GM10266 (cell line): Measurements from ENCODE around the gene MAGI3.
A peak's percentile ranks its signal among the peaks of the same experiment; 100 is the strongest.

Source experiments
- DNase-seq: peaks from one replicate; pipeline ENCODE4 v3.0.0; 2012; ENCODE audit errors: extremely low spot score
- CTCF ChIP-seq: IDR thresholded peaks from 2 replicates; pipeline ENCODE4 v1.5.1; 2012; ENCODE audit warnings: mild to moderate bottlenecking, low read depth; ENCODE audit not compliant: control insufficient read depth, insufficient read depth; ENCODE audit errors: missing control alignments

Gene MAGI3

GRCh38 chr1:113390871-113391648 lies 745 bp downstream of the MAGI3 start:
- peak; percentile 35 for DNase-seq
- no peak for TF ChIP-seq CTCF

- no peak for DNase-seq
- TF ChIP-seq CTCF = no peak
These were observed 1.4 kb downstream of the MAGI3 start for GRCh38 chr1:113391649-113392271.

GRCh38 chr1:113392541-113393128 lies 2.3 kb downstream of the MAGI3 start:
- TF ChIP-seq CTCF = no peak

GRCh38 chr1:113394043-113394862 lies 3.9 kb downstream of the MAGI3 start:
- no peak for DNase-seq

More at GRCh38 chr1:113392541-113393128, 2.3 kb downstream of the MAGI3 start:
- no peak for DNase-seq

GRCh38 chr1:113394863-113395259 lies 4.5 kb downstream of the MAGI3 start:
- DNase-seq = no peak
- no peak for TF ChIP-seq CTCF

More at GRCh38 chr1:113394043-113394862, 3.9 kb downstream of the MAGI3 start:
- no peak for TF ChIP-seq CTCF

GRCh38 chr1:113396102-113396501 lies 5.8 kb downstream of the MAGI3 start:
- no peak for TF ChIP-seq CTCF
- DNase-seq = no peak
